Hepatocyte (in vitro differentiated cells): Measurements from ENCODE around the gene LMF2. TPM values are rescaled to one million over a fixed set of nuclear protein-coding genes. Genes with fewer than 3 reads are reported as not detected.

Experiments used
- DNase-seq: peaks from one replicate; pipeline ENCODE4 v3.0.0-alpha.2; 2016; ENCODE audit warnings: low spot score
- H2AFZ ChIP-seq: fragments of 200-600 bp; sonication (generic); 2 replicates; pipeline ENCODE4 v1.6.0; 2016; ENCODE audit warnings: antibody characterized with exemption, mild to moderate bottlenecking
- H3K27ac ChIP-seq: fragments of 200-600 bp; sonication (generic); 2 replicates; pipeline ENCODE4 v1.5.1; 2016; ENCODE audit warnings: mild to moderate bottlenecking
- H3K27me3 ChIP-seq: fragments of 200-600 bp; sonication (generic); 2 replicates; pipeline ENCODE4 v1.6.1; 2016
- H3K36me3 ChIP-seq: fragments of 200-600 bp; sonication (generic); replicated peaks from 2 replicates; pipeline ENCODE4 v1.5.1; 2016; ENCODE audit warnings: low read depth; ENCODE audit not compliant: insufficient read depth
- H3K4me1 ChIP-seq: fragments of 200-600 bp; sonication (generic); 2 replicates; pipeline ENCODE4 v1.5.1; 2016; ENCODE audit warnings: mild to moderate bottlenecking, moderate library complexity; ENCODE audit not compliant: insufficient read depth
- H3K4me2 ChIP-seq: fragments of 200-600 bp; sonication (generic); 2 replicates; pipeline ENCODE4 v1.6.0; 2016
- H3K4me3 ChIP-seq: fragments of 200-600 bp; sonication (generic); 2 replicates; pipeline ENCODE4 v1.5.1; 2016; ENCODE audit warnings: mild to moderate bottlenecking
- H3K79me2 ChIP-seq: fragments of 200-600 bp; sonication (generic); 2 replicates; pipeline ENCODE4 v1.6.0; 2017; ENCODE audit warnings: mild to moderate bottlenecking
- H3K9me2 ChIP-seq: fragments of 200-600 bp; sonication (generic); replicated peaks from 2 replicates; pipeline ENCODE4 v1.6.0; 2017; ENCODE audit warnings: mild to moderate bottlenecking; ENCODE audit not compliant: insufficient read depth
- H3K9me3 ChIP-seq: fragments of 200-600 bp; sonication (generic); 2 replicates; pipeline ENCODE4 v1.5.1; 2016; ENCODE audit warnings: low read depth, mild to moderate bottlenecking
- H4K20me1 ChIP-seq: fragments of 200-600 bp; sonication (generic); 2 replicates; pipeline ENCODE4 v1.6.0; 2016; ENCODE audit warnings: mild to moderate bottlenecking; ENCODE audit not compliant: insufficient read depth, poor library complexity, severe bottlenecking
- CTCF ChIP-seq: fragments of 200-600 bp; sonication (generic); IDR thresholded peaks from 2 replicates; pipeline ENCODE4 v1.5.1; 2016; ENCODE audit warnings: antibody characterized with exemption, mild to moderate bottlenecking; ENCODE audit not compliant: poor library complexity
- EZH2 ChIP-seq: fragments of 200-600 bp; sonication (generic); IDR thresholded peaks from 2 replicates; pipeline ENCODE4 v1.6.1; 2016; ENCODE audit warnings: antibody characterized with exemption, mild to moderate bottlenecking, borderline replicate concordance
- EZH2phosphoT487 ChIP-seq: fragments of 200-600 bp; sonication (generic); IDR thresholded peaks from one replicate; pipeline ENCODE4 v1.6.1; 2018; ENCODE audit warnings: antibody characterized with exemption, mild to moderate bottlenecking, low read depth, moderate library complexity; ENCODE audit not compliant: unreplicated experiment, severe bottlenecking
- WGBS: methylation state at CpG from one replicate; pipeline ENCODE4 v1.1.6; 2016; ENCODE audit warnings: low lambda C conversion rate; ENCODE audit errors: missing lambda C conversion rate; 5-methylcytosine and 5-hydroxymethylcytosine counted together
- polyA plus RNA-seq: library from polyadenylated mRNA; unstranded; fragments of >200 nt; fragmentation: Nextera tagmentation; extraction: Ambion mirVana; gene quantifications from 2 replicates; pipeline ENCODE4 v1.2.1, GENCODE V29; 2016
- total RNA-seq: library from RNA; depleted of rRNA; stranded (reverse); fragments of >200 nt; gene quantifications from 2 replicates; pipeline ENCODE4 v1.2.3, GENCODE V29; 2014

Gene LMF2
- total and polyA plus RNA-seq, 2 experiments from 2014 or later = 32.8 to 97.6 TPM

GRCh38 chr22:50456466-50457234 is 50.9 kb downstream of the LMF2 start:
- no peak overlapping the region for H2AFZ ChIP-seq
- H3K4me1 ChIP-seq = no peaks in the 10 kb centered on the region
- H3K9me2 ChIP-seq = no peaks in the 10 kb centered on the region
- H3K27ac ChIP-seq = no peak overlapping the region
- H3K4me2 ChIP-seq = no peak overlapping the region
- 90% methylated on average over 27 of the region's 34 CpGs for WGBS
- no peaks in the 10 kb centered on the region for H3K27me3 ChIP-seq
- no peaks in the 10 kb centered on the region for H4K20me1 ChIP-seq
- no peaks in the 10 kb centered on the region for H3K36me3 ChIP-seq
- H3K4me3 ChIP-seq = no peak overlapping the region
- TF ChIP-seq EZH2phosphoT487 (no peak), EZH2 (no peak), CTCF (peak; percentile 28)
- H3K9me3 ChIP-seq = no peaks in the 10 kb centered on the region
- no peaks in the 10 kb centered on the region for H3K79me2 ChIP-seq
- no peak for DNase-seq

GRCh38 chr22:50456026-50456425 is 51.5 kb downstream of the LMF2 start:
- Histone ChIP-seq H3K4me2 (no peak overlapping the region), H3K4me3 (no peak overlapping the region), H3K27ac (no peak overlapping the region), H4K20me1 (no peaks in the 10 kb centered on the region), H3K27me3 (no peaks in the 10 kb centered on the region), H3K79me2 (no peaks in the 10 kb centered on the region), H3K9me3 (no peaks in the 10 kb centered on the region), H3K36me3 (no peaks in the 10 kb centered on the region), H2AFZ (no peak overlapping the region), H3K4me1 (no peaks in the 10 kb centered on the region), H3K9me2 (no peaks in the 10 kb centered on the region)
- DNase-seq = no peak
- TF ChIP-seq EZH2 (no peak), CTCF (no peak), EZH2phosphoT487 (no peak)
- WGBS = 96% methylated on average over 9 of the region's 11 CpGs

- H3K79me2 ChIP-seq = no peaks in the 10 kb centered on the region
- DNase-seq = no peak
- H3K9me2 ChIP-seq = no peaks in the 10 kb centered on the region
- H4K20me1 ChIP-seq = no peaks in the 10 kb centered on the region
- 94% methylated on average over 18 of the region's 18 CpGs for WGBS
- no peak overlapping the region for H3K27ac ChIP-seq
- H3K4me3 ChIP-seq = no peak overlapping the region
- no peak overlapping the region for H2AFZ ChIP-seq
- no peaks in the 10 kb centered on the region for H3K36me3 ChIP-seq
- H3K9me3 ChIP-seq = no peaks in the 10 kb centered on the region
- H3K27me3 ChIP-seq = no peaks in the 10 kb centered on the region
- no peaks in the 10 kb centered on the region for H3K4me1 ChIP-seq
- H3K4me2 ChIP-seq = no peak overlapping the region
- no peak for TF ChIP-seq CTCF
- no peak for TF ChIP-seq EZH2phosphoT487
- no peak for TF ChIP-seq EZH2
Observed at GRCh38 chr22:50455201-50455600, 52.3 kb downstream of the LMF2 start.
